Measurements from ENCODE around the gene DAGLA.

- TF ChIP-seq, protein P1, sequence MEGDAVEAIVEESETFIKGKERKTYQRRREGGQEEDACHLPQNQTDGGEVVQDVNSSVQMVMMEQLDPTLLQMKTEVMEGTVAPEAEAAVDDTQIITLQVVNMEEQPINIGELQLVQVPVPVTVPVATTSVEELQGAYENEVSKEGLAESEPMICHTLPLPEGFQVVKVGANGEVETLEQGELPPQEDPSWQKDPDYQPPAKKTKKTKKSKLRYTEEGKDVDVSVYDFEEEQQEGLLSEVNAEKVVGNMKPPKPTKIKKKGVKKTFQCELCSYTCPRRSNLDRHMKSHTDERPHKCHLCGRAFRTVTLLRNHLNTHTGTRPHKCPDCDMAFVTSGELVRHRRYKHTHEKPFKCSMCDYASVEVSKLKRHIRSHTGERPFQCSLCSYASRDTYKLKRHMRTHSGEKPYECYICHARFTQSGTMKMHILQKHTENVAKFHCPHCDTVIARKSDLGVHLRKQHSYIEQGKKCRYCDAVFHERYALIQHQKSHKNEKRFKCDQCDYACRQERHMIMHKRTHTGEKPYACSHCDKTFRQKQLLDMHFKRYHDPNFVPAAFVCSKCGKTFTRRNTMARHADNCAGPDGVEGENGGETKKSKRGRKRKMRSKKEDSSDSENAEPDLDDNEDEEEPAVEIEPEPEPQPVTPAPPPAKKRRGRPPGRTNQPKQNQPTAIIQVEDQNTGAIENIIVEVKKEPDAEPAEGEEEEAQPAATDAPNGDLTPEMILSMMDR (conservative IDR thresholded peaks at IDR 0.05; ENCODE audit: low read depth, low read length): no peak
- no peak for TF ChIP-seq EZH2 (IDR thresholded peaks at IDR 0.05; ENCODE audit: borderline replicate concordance, low read depth, low read length, poor library complexity, severe bottlenecking)
These were observed 56.9 kb downstream of the DAGLA start for GRCh38 chr11:61737131-61737530.
